Measurements from ENCODE around the gene RPL3. TPM values are rescaled to one million over a fixed set of nuclear protein-coding genes. Genes with fewer than 3 reads are reported as not detected.
A peak's percentile ranks its signal among the peaks of the same experiment; 100 is the strongest.

RPL3 gene
- total and polyA plus RNA-seq, 2 of the 4 experiments (the other 2 are of a cell fraction) = 2,871 to 3,312 TPM

GRCh38 chr22:39284142-39284980 is 35.1 kb downstream of the RPL3 start:
- DNase-seq = no peak
- ChIA-PET CTCF (interaction anchor here (0.6 kb wide), 1 partner anchor 61 kb away, joined by 3 read pairs; no protein-coding TSS in a partner anchor), POLR2A (ENCODE audit: unreplicated experiment) (no interaction called here)
- peak overlapping the region; percentile 30; the same call in 1 of the 2 replicates for H3K18ac ChIP-seq (ENCODE audit: low read depth, low read length)
- peak overlapping the region; percentile 78 for H2BK120ac ChIP-seq (ENCODE audit: low read depth, low read length)
- no peak overlapping the region for H3K4me3 ChIP-seq (ENCODE audit: insufficient read depth, low read depth, low read length)
- intact Hi-C loops (cut with micrococcal nuclease) = no loop called here
- H2BK20ac ChIP-seq (ENCODE audit: low read depth, low read length) = peak overlapping the region; percentile 44
- H2AFZ ChIP-seq (replicated peaks; ENCODE audit: low read length, poor library complexity) = peak overlapping the region; percentile 87
- no peak overlapping the region for H3K56ac ChIP-seq (ENCODE audit: extremely low read depth, insufficient read depth, low read length)
- peak overlapping the region; percentile 95 for H3K4ac ChIP-seq (ENCODE audit: low read depth, low read length)
- H3K4me2 ChIP-seq (ENCODE audit: low read depth, low read length) = no peak overlapping the region
- H4K91ac ChIP-seq (ENCODE audit: insufficient read depth, low read depth, low read length) = peak overlapping the region; percentile 72
- H2AK9ac ChIP-seq (replicated peaks; ENCODE audit: low read depth, low read length, poor library complexity) = peak overlapping the region; percentile 50
- no peak for TF ChIP-seq NFE2L2 (IDR thresholded peaks at IDR 0.05; ENCODE audit: low read depth, low read length)
- TF ChIP-seq CTCF (conservative IDR thresholded peaks at IDR 0.05; ENCODE audit: low read depth, low read length) = no peak
- no peak for TF ChIP-seq USF2 (IDR thresholded peaks at IDR 0.05; ENCODE audit: low read depth, low read length)
- no peak for TF ChIP-seq ELK1 (IDR thresholded peaks at IDR 0.05; ENCODE audit: borderline replicate concordance, low read depth, low read length)
- TF ChIP-seq MAFK (IDR thresholded peaks at IDR 0.05; ENCODE audit: low read depth, low read length) = no peak
- peaks cover 13% of the 10 kb centered on the region for H3K9me1 ChIP-seq (ENCODE audit: insufficient read depth, low read length)
- H3K23ac ChIP-seq (ENCODE audit: low read depth, low read length) = 0 out of 2 replicates have a peak overlapping the region, but pooled peaks have one; percentile 34
- H3K27ac ChIP-seq (ENCODE audit: insufficient read depth, low read length) = peak overlapping the region; percentile 35
- dilution Hi-C loops (cut with HindIII; ENCODE audit: low sequenced_read_pairs, unreplicated experiment) = no loop called here
- H4K5ac ChIP-seq (ENCODE audit: low read depth, low read length) = no peak overlapping the region
- H3K36me3 ChIP-seq (ENCODE audit: control insufficient read depth, insufficient read depth, low read length) = no peaks in the 10 kb centered on the region
- peaks cover 16% of the 10 kb centered on the region for H3K4me1 ChIP-seq (ENCODE audit: control insufficient read depth, insufficient read depth, low read length)
- in situ Hi-C loops (cut with MboI; ENCODE audit: low sequenced_read_pairs) = no loop called here
- H3K14ac ChIP-seq (replicated peaks; ENCODE audit: low read depth, low read length) = peak overlapping the region; percentile 17; the same call in 1 of the 2 replicates
- H2BK15ac ChIP-seq (ENCODE audit: low read depth, low read length) = peak overlapping the region; percentile 76; the same call in 2 of the 3 replicates
- no peaks in the 10 kb centered on the region for H3K27me3 ChIP-seq (ENCODE audit: control insufficient read depth, insufficient read depth, low read length)
- peak overlapping the region; percentile 62 to 72; a peak in 3 of 4 replicates for H4K8ac ChIP-seq (ENCODE audit: low read depth in 2 of 2, low read length in 2 of 2)
- peaks cover 8% of the 10 kb centered on the region for H3K9me3 ChIP-seq (ENCODE audit: control insufficient read depth, insufficient read depth, low read length)
- H2BK5ac ChIP-seq (ENCODE audit: low read depth, low read length, poor library complexity, severe bottlenecking) = peak overlapping the region; percentile 52
- BruUV-seq (replicated peaks) = no TSS peak
- no peak for ATAC-seq (ENCODE audit: low read depth)
- H3K79me1 ChIP-seq (ENCODE audit: low read depth in 1 of 2, low read length in 2 of 2) = 0 out of 4 replicates have a peak, but pooled peaks cover 0 to 5% of the 10 kb centered on the region in 2 experiments
- H3K9ac ChIP-seq (ENCODE audit: low read depth, low read length) = no peak overlapping the region
- peak overlapping the region; percentile 100 for H2AK5ac ChIP-seq (ENCODE audit: low read depth, low read length)
- no peaks in the 10 kb centered on the region for H4K20me1 ChIP-seq (ENCODE audit: insufficient read depth, low read length)
- 92% methylated on average over 6 of the region's 19 CpGs; no CpG with 5 or more reads in 1 of the 2 experiments for WGBS, 2 experiments (ENCODE audit: extremely low coverage in 2 of 2, insufficient read length in 1 of 2)

Measured in IMR-90 (cell line).